H1 (cell line): ENCODE measurements around the gene PIBF1. TPM values are rescaled to one million over a fixed set of nuclear protein-coding genes. Genes with fewer than 3 reads are reported as not detected.
A peak's percentile ranks its signal among the peaks of the same experiment; 100 is the strongest.

ENCODE experiments used
- CTCF ChIA-PET: fragments of 300-600 bp; sonication (Branson Sonifier 250); formaldehyde crosslinking; loops from one replicate; lab custom pipeline; 2021; ENCODE audit not compliant: partially characterized antibody; lab: Charles Lee
- POLR2A ChIA-PET: fragments of 300-600 bp; sonication (Branson Sonifier 250); formaldehyde crosslinking; loops from one replicate; lab custom pipeline; 2021; ENCODE audit warnings: inconsistent platforms; ENCODE audit not compliant: partially characterized antibody; lab: Charles Lee
- DNase-seq, 2 experiments: peaks; one replicate each; pipeline versions ENCODE4 v3.0.0 to v3.0.0-alpha.2; 2010 to 2022; ENCODE audit warnings: low spot score in 2 of 2, low read depth in 1 of 2, mixed read lengths in 1 of 2
- FAIRE-seq: peaks from 2 replicates; lab custom pipeline; 2011; peaks lifted over from hg19 to GRCh38; lab: Jason Lieb, UNC
- H2AFZ ChIP-seq: 2 replicates; pipeline ENCODE4 v1.8.1; 2012; ENCODE audit warnings: low read length, inconsistent platforms
- H2AK5ac ChIP-seq: 2 replicates; pipeline ENCODE4 v1.6.1; 2013; ENCODE audit warnings: low read depth, low read length
- H2BK120ac ChIP-seq: replicated peaks from 2 replicates; pipeline ENCODE3; 2013; ENCODE audit warnings: low read depth, low read length, inconsistent platforms
- H2BK12ac ChIP-seq: 2 replicates; pipeline ENCODE4 v1.6.1; 2013; ENCODE audit warnings: low read depth, low read length
- H2BK15ac ChIP-seq: 2 replicates; pipeline ENCODE4 v1.6.1; 2013; ENCODE audit warnings: low read length
- H2BK20ac ChIP-seq: 2 replicates; pipeline ENCODE4 v1.6.1; 2013; ENCODE audit warnings: low read length
- H2BK5ac ChIP-seq: 2 replicates; pipeline ENCODE4 v1.6.1; 2013; ENCODE audit warnings: low read depth, low read length
- H3K14ac ChIP-seq: 2 replicates; pipeline ENCODE4 v1.6.1; 2013; ENCODE audit warnings: inconsistent platforms; ENCODE audit not compliant: insufficient read length
- H3K18ac ChIP-seq: 2 replicates; pipeline ENCODE4 v1.6.1; 2013; ENCODE audit warnings: low read length; ENCODE audit errors: extremely low read depth
- H3K23ac ChIP-seq: 2 replicates; pipeline ENCODE4 v1.6.1; 2013; ENCODE audit warnings: inconsistent platforms; ENCODE audit not compliant: insufficient read length
- H3K23me2 ChIP-seq: 2 replicates; pipeline ENCODE4 v1.6.1; 2013; ENCODE audit warnings: low read depth, low read length
- H3K27ac ChIP-seq: 2 replicates; pipeline ENCODE4 v1.6.1; 2011; ENCODE audit warnings: low read depth, low read length, inconsistent platforms
- H3K27me3 ChIP-seq, 4 experiments: replicated peaks in 1 of 4; 1 replicate in 1 of 4; 2 replicates in 3 of 4; pipeline versions ENCODE4 v1.6.1 to v1.8.1; 2011 to 2013; ENCODE audit warnings: low read length in 3 of 4, mild to moderate bottlenecking in 3 of 4, inconsistent platforms in 2 of 4, mixed read lengths in 2 of 4, moderate library complexity in 1 of 4; ENCODE audit not compliant: control insufficient read depth in 3 of 4, insufficient read depth in 3 of 4; ENCODE audit errors: extremely low read depth in 1 of 4
- H3K36me3 ChIP-seq, 4 experiments: 2 replicates each; pipeline versions ENCODE4 v1.6.1 to v1.8.1; 2011 to 2013; ENCODE audit warnings: mild to moderate bottlenecking in 4 of 4, low read length in 3 of 4, moderate library complexity in 2 of 4, control low read depth in 1 of 4, inconsistent platforms in 1 of 4; ENCODE audit not compliant: insufficient read depth in 4 of 4, control insufficient read depth in 2 of 4
- H3K4ac ChIP-seq: replicated peaks from 2 replicates; pipeline ENCODE3; 2013; ENCODE audit warnings: low read length, low read depth, mixed read lengths, inconsistent platforms; ENCODE audit not compliant: insufficient read length
- H3K4me1 ChIP-seq, 4 experiments: replicated peaks in 1 of 4; 1 replicate in 1 of 4; 2 replicates in 3 of 4; pipeline versions ENCODE4 v1.6.1 to v1.8.1; 2011 to 2013; ENCODE audit warnings: low read length in 3 of 4, inconsistent platforms in 2 of 4, mixed read lengths in 1 of 4; ENCODE audit not compliant: insufficient read depth in 4 of 4, control insufficient read depth in 3 of 4
- H3K4me2 ChIP-seq, 2 experiments: 2 replicates each; pipeline versions ENCODE4 v1.6.1 to v1.8.1; 2011 to 2013; ENCODE audit warnings: low read depth in 2 of 2, low read length in 2 of 2, control low read depth in 1 of 2, inconsistent platforms in 1 of 2, mild to moderate bottlenecking in 1 of 2; ENCODE audit not compliant: insufficient read depth in 1 of 2
- H3K4me3 ChIP-seq, 4 experiments: fragments of 200-600, 300-600 bp in 1 of 4; sonication (generic), shearing (Covaris generic), sonication (Bioruptor Twin) in 1 of 4; 2 replicates each; pipeline versions ENCODE4 v1.5.1 to v1.8.1; 2011 to 2016; ENCODE audit warnings: low read length in 4 of 4, low read depth in 3 of 4, control low read depth in 2 of 4, inconsistent platforms in 2 of 4, mild to moderate bottlenecking in 2 of 4, mixed read lengths in 1 of 4, moderate library complexity in 1 of 4; ENCODE audit not compliant: insufficient read depth in 2 of 4; ENCODE audit errors: extremely low read depth in 1 of 4
- H3K56ac ChIP-seq: replicated peaks from 2 replicates; pipeline ENCODE3; 2013; ENCODE audit warnings: low read depth, mild to moderate bottlenecking, mixed read lengths, low read length, inconsistent platforms; ENCODE audit not compliant: insufficient read length
- H3K79me1 ChIP-seq: 2 replicates; pipeline ENCODE4 v1.6.1; 2013; ENCODE audit warnings: low read depth, low read length, control low read depth
- H3K79me2 ChIP-seq, 2 experiments: 2 replicates each; pipeline versions ENCODE4 v1.6.1 to v1.8.1; 2012 to 2013; ENCODE audit warnings: low read length in 2 of 2, mild to moderate bottlenecking in 2 of 2, inconsistent platforms in 1 of 2; ENCODE audit not compliant: insufficient read depth in 2 of 2, control insufficient read depth in 1 of 2
- H3K9ac ChIP-seq, 4 experiments: replicated peaks in 1 of 4; 1 replicate in 1 of 4; 2 replicates in 3 of 4; pipeline versions ENCODE4 v1.6.1 to v1.8.1; 2011 to 2013; ENCODE audit warnings: low read depth in 3 of 4, low read length in 3 of 4, control low read depth in 2 of 4, mild to moderate bottlenecking in 2 of 4, moderate library complexity in 2 of 4, inconsistent platforms in 1 of 4; ENCODE audit errors: extremely low read depth in 1 of 4
- H3K9me3 ChIP-seq, 2 experiments: 2 replicates each; pipeline versions ENCODE4 v1.6.1 to v1.8.1; 2012 to 2013; ENCODE audit warnings: mild to moderate bottlenecking in 2 of 2, moderate library complexity in 2 of 2, control low read depth in 1 of 2, inconsistent platforms in 1 of 2, low read depth in 1 of 2, low read length in 1 of 2, mixed read lengths in 1 of 2; ENCODE audit not compliant: insufficient read depth in 2 of 2
- H4K20me1 ChIP-seq, 2 experiments: replicated peaks in 1 of 2; 2 replicates each; pipeline versions ENCODE3 to v1.8.1; 2011 to 2013; ENCODE audit warnings: inconsistent platforms in 2 of 2, low read length in 2 of 2, mild to moderate bottlenecking in 1 of 2; ENCODE audit not compliant: insufficient read depth in 2 of 2, control insufficient read depth in 1 of 2
- H4K5ac ChIP-seq: 2 replicates; pipeline ENCODE4 v1.6.1; 2013; ENCODE audit warnings: low read length, low read depth, mixed read lengths, inconsistent platforms; ENCODE audit not compliant: insufficient read length
- H4K8ac ChIP-seq: 2 replicates; pipeline ENCODE4 v1.8.0; 2013; ENCODE audit warnings: mild to moderate bottlenecking, moderate library complexity, low read length, inconsistent platforms; ENCODE audit not compliant: insufficient read depth; ENCODE audit errors: extremely low read depth
- H4K91ac ChIP-seq: replicated peaks from 2 replicates; pipeline ENCODE3; 2013; ENCODE audit warnings: low read length, mixed read lengths, inconsistent platforms; ENCODE audit not compliant: insufficient read length
- CBX8 ChIP-seq: fragments of 300-800, 300-1000 bp; sonication (generic); IDR thresholded peaks from 2 replicates; pipeline ENCODE4 v1.7.1; 2016; ENCODE audit warnings: low read depth, low read length, borderline replicate concordance
- PHF8 ChIP-seq: fragments of 200-600 bp; sonication (generic); conservative IDR thresholded peaks from 2 replicates; pipeline ENCODE4 v1.7.1; 2012; ENCODE audit warnings: low read depth, mild to moderate bottlenecking, inconsistent platforms, low read length, moderate library complexity
- SIRT6 ChIP-seq: IDR thresholded peaks from one replicate; pipeline ENCODE4 v1.7.1; 2012; ENCODE audit warnings: low read length, inconsistent platforms
- TAF7 ChIP-seq: optimal IDR thresholded peaks from 2 replicates; pipeline ENCODE3; 2011; ENCODE audit warnings: low read depth, mild to moderate bottlenecking, inconsistent platforms, low read length, moderate library complexity, borderline replicate concordance
- WGBS, 2 experiments: shearing (Covaris generic) in 1 of 2; methylation state at CpG; one replicate each; pipeline versions ENCODE4 v1.1.6 to v1.1.7; 2013 to 2015; ENCODE audit warnings: low lambda C conversion rate in 2 of 2, mixed read lengths in 2 of 2, inconsistent platforms in 1 of 2, low coverage in 1 of 2, missing lambda C conversion rate in 1 of 2; ENCODE audit not compliant: insufficient replicate concordance in 2 of 2, insufficient coverage in 1 of 2, insufficient read length in 1 of 2; ENCODE audit errors: extremely low coverage in 1 of 2, missing lambda C conversion rate in 1 of 2; 5-methylcytosine and 5-hydroxymethylcytosine counted together
- long read RNA-seq, 2 experiments: library from RNA in 1 of 2; library from capped mRNA in 1 of 2; stranded (forward); transcript quantifications; one replicate each; pipeline ENCODE4 v2.0.0, GENCODE V29; 2021; ENCODE audit warnings: inconsistent platforms in 1 of 2
- polyA minus RNA-seq, 3 experiments: library from RNA; depleted of rRNA, polyadenylated mRNA; stranded (reverse); fragments of >200 nt; gene quantifications; 1 replicate in 2 of 3; 2 replicates in 1 of 3; pipeline ENCODE4 v1.2.3, GENCODE V29; 2011
- polyA plus RNA-seq, 7 experiments: library from polyadenylated mRNA; depleted of rRNA in 3 of 7; stranded (reverse) in 5 of 7; unstranded in 2 of 7; fragments of >200 nt in 5 of 7; fragments of 200-250 nt in 2 of 7; gene quantifications; 1 replicate in 5 of 7; 2 replicates in 1 of 7; 4 replicates in 1 of 7; pipeline versions ENCODE4 v1.2.1 to v1.2.3, GENCODE V29; 2011 to 2013; ENCODE audit warnings: missing spikeins in 2 of 7, mixed read lengths in 2 of 7
- total RNA-seq: library from RNA; stranded (reverse); fragmentation: NEBNext Ultra II Directional; extraction: Animal tissue kit (Norgen Biotek cat#: 25700); gene quantifications from 2 replicates; pipeline ENCODE4 v1.2.1, GENCODE V29; 2021

PIBF1 gene, protein sequence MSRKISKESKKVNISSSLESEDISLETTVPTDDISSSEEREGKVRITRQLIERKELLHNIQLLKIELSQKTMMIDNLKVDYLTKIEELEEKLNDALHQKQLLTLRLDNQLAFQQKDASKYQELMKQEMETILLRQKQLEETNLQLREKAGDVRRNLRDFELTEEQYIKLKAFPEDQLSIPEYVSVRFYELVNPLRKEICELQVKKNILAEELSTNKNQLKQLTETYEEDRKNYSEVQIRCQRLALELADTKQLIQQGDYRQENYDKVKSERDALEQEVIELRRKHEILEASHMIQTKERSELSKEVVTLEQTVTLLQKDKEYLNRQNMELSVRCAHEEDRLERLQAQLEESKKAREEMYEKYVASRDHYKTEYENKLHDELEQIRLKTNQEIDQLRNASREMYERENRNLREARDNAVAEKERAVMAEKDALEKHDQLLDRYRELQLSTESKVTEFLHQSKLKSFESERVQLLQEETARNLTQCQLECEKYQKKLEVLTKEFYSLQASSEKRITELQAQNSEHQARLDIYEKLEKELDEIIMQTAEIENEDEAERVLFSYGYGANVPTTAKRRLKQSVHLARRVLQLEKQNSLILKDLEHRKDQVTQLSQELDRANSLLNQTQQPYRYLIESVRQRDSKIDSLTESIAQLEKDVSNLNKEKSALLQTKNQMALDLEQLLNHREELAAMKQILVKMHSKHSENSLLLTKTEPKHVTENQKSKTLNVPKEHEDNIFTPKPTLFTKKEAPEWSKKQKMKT
- total RNA-seq: 11.2 and 13.2 TPM in 2 replicates
- 0.49 and 1.1 TPM in 2 replicates for polyA plus RNA-seq (2011; rRNA removed)
- 2.2 TPM for polyA plus RNA-seq (2011; cell fraction: cytosol; rRNA removed)
- polyA plus RNA-seq (2011; cell fraction: nucleus; rRNA removed): 1.00 TPM
- 3.0 to 11.5 TPM (median 4.1 TPM) in 4 replicates for polyA plus RNA-seq (2012, experiment 1 of 2)
- 0.51 TPM for polyA plus RNA-seq (2012, experiment 2 of 2)
- polyA plus RNA-seq (2013, experiment 1 of 2): 6.3 TPM
- polyA plus RNA-seq (2013, experiment 2 of 2): 6.7 TPM
- 2.3 and 3.2 TPM in 2 replicates for polyA minus RNA-seq (2011; rRNA and poly(A)+ RNA removed)
- polyA minus RNA-seq (2011; cell fraction: cytosol; rRNA and poly(A)+ RNA removed): 4.0 TPM
- polyA minus RNA-seq (2011; cell fraction: nucleus; rRNA and poly(A)+ RNA removed): 13.7 TPM
- long read RNA-seq, experiment 1, partial matches to known transcripts: 4 of 7 reads
- long read RNA-seq, experiment 1, other reads (novel, unspliced or antisense): 3 of 7 reads
- long read RNA-seq, experiment 2, partial matches to known transcripts: 4 of 13 reads
- long read RNA-seq, experiment 2, other reads (novel, unspliced or antisense): 5 of 13 reads

DNA sequence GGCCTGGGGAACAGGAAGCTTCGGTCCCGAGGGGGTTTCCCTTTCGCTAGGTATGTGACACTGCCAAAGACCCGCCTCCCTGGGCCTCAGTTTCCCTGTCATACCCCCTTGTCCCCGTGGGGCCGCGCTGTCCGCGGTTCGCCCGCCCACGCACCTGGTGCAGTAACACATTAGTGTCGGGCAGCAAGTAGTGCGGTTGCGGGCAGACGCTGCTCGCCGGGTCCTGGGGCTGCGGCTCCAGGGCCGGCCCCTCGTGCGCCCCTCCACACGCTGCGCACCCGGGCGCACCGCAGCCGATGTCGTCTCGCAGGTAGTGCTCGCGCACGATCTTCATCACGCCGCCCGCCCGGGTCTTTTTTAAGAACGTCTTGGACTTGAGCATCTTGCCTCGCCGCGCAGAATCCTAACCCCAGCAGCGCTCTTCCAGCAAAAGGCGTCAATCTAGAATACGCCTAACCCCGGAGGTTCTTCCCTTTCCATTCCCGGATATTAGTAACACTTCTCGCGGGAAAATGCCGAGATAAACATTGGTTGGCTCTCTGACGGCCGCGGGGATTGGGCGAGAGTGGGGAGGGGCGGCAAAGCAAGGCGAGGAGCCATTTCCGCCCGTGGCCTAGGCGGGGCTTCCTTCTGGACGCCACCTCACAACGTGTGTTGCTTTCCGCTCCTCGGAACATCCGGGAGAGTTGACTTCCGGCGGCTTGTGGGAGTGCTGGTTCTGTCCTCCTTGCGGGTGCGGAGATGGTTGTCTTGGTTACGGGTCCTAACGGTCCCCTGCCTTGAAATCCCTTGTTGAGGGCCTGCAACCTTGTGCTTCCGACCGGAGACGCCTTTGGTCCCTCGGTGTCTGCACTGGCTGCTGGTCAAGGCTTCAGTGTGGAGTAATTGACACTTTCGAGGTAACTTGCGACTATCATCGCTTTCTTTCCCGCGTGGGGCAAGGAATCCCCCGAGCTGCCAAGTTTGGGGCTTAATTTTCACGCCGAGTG lies at the start of gene PIBF1, which contains the start of gene DIS3:
Gene PIBF1, plus strand, starts transcription at position 683 of the 989 bp plus-strand sequence. CDS start 1,337 bp downstream, outside the sequence.
Gene DIS3, minus strand, starts transcription at position 450 of the 989 bp plus-strand sequence. Its CDS starts 68 bp downstream, at position 382.
- CTCF ChIA-PET: interaction anchor here (0.7 kb wide), 1 partner anchor 10 kb away, joined by 3 read pairs; no protein-coding TSS in a partner anchor
- Histone ChIP-seq H3K27me3 (no peaks in the 10 kb centered on the region), H4K91ac (peak within 1 kb of the TSS; percentile 79), H3K4me3 (peak within 1 kb of the TSS; percentile 87 to 95 (median 90)), H3K36me3 (peaks cover 3 to 16% (median 12%) of the 10 kb centered on the region in 4 experiments; a peak in 6 of 8 replicates), H4K20me1 (no peaks in the 10 kb centered on the region), H4K5ac (peak within 1 kb of the TSS; percentile 55), H3K27ac (peak within 1 kb of the TSS; percentile 82), H2AK5ac (no peak within 1 kb of the TSS), H2BK15ac (no peak within 1 kb of the TSS), H3K23ac (no peak within 1 kb of the TSS), H2BK5ac (no peak within 1 kb of the TSS; the same call in 1 of the 2 replicates), H2BK120ac (no peak within 1 kb of the TSS), H3K9me3 (no peaks in the 10 kb centered on the region), H3K4me1 (no peaks in the 10 kb centered on the region; a peak in 2 of 7 replicates), H3K79me1 (no peaks in the 10 kb centered on the region), H2BK12ac (no peak within 1 kb of the TSS), H3K79me2 (peaks cover 6 to 66% of the 10 kb centered on the region in 2 experiments), H3K23me2 (no peaks in the 10 kb centered on the region; the same call in 1 of the 2 replicates), H3K14ac (no peak within 1 kb of the TSS), H3K4me2 (peak within 1 kb of the TSS; percentile 71 to 76), H3K4ac (no peak within 1 kb of the TSS), H2AFZ (peak within 1 kb of the TSS; percentile 92; the same call in 1 of the 2 replicates), H3K56ac (peak within 1 kb of the TSS; percentile 46), H4K8ac (peak within 1 kb of the TSS; percentile 94), H3K18ac (0 out of 2 replicates have a peak within 1 kb of the TSS, but pooled peaks have one; percentile 76), H3K9ac (peak within 1 kb of the TSS; percentile 86 to 99 (median 91)), H2BK20ac (no peak within 1 kb of the TSS)
- POLR2A ChIA-PET: interaction anchor here (0.7 to 1.2 kb wide), 6 partner anchors 10 to 52 kb away, joined by 3 to 6 read pairs (median 4); no protein-coding TSS in a partner anchor
- DNase-seq: peak; percentile 92
- 2% methylated on average over 81 of the region's 81 CpGs; no CpG with 5 or more reads in 1 of the 2 experiments for WGBS, 2 experiments
- FAIRE-seq: peak; percentile 97
- TF ChIP-seq TAF7: peak; percentile 76
- peak; percentile 87 for TF ChIP-seq PHF8
- no peak for TF ChIP-seq SIRT6
- no peak for TF ChIP-seq CBX8
